CD8-positive, alpha-beta memory T cell (primary cell): ENCODE data around the gene RNF34. TPM values are rescaled to one million over a fixed set of nuclear protein-coding genes. Genes with fewer than 3 reads are reported as not detected.

Experiments used
- CTCF ChIA-PET: fragments of 350-600 bp; sonication (Branson Sonifier 250); formaldehyde crosslinking; loops from one replicate; lab custom pipeline; 2021; ENCODE audit warnings: antibody characterized with exemption; lab: Charles Lee
- POLR2A ChIA-PET: fragments of 350-600 bp; sonication (Branson Sonifier 250); formaldehyde crosslinking; loops from one replicate; lab custom pipeline; 2021; ENCODE audit warnings: antibody characterized with exemption; lab: Charles Lee
- DNase-seq, 5 donors: peaks; one replicate each; pipeline versions ENCODE4 v3.0.0 to v3.0.0-alpha.2; 2020 to 2022; ENCODE audit warnings: mixed read lengths in 1 of 5
- H3K27ac ChIP-seq: one replicate; pipeline ENCODE4 v1.7.0; 2013; ENCODE audit warnings: low read depth, mild to moderate bottlenecking, low read length, moderate library complexity
- H3K27me3 ChIP-seq: 2 replicates; pipeline ENCODE4 v1.7.0; 2013; ENCODE audit warnings: low read length, mild to moderate bottlenecking; ENCODE audit not compliant: insufficient read depth, poor library complexity, severe bottlenecking
- H3K36me3 ChIP-seq: 2 replicates; pipeline ENCODE4 v1.7.0; 2013; ENCODE audit warnings: mild to moderate bottlenecking, low read length, moderate library complexity; ENCODE audit not compliant: insufficient read depth
- H3K4me1 ChIP-seq: 2 replicates; pipeline ENCODE4 v1.7.0; 2013; ENCODE audit warnings: mild to moderate bottlenecking, low read length, moderate library complexity; ENCODE audit not compliant: insufficient read depth
- H3K4me3 ChIP-seq: 2 replicates; pipeline ENCODE4 v1.7.0; 2013; ENCODE audit warnings: mild to moderate bottlenecking, low read length
- H3K9me3 ChIP-seq: 2 replicates; pipeline ENCODE4 v1.7.0; 2013; ENCODE audit warnings: mild to moderate bottlenecking, low read length
- H3K27ac Mint-ChIP-seq, 8 donors: one replicate each; pipeline ENCODE4 v1.8.0; 2020 to 2021; ENCODE audit warnings: mixed read lengths in 8 of 8, mild to moderate bottlenecking in 6 of 8, inconsistent platforms in 3 of 8, moderate library complexity in 3 of 8
- H3K27me3 Mint-ChIP-seq, 2 donors: one replicate each; pipeline ENCODE4 v1.8.0; 2020 to 2021; ENCODE audit warnings: mixed read lengths in 2 of 2, mild to moderate bottlenecking in 1 of 2, moderate library complexity in 1 of 2
- H3K36me3 Mint-ChIP-seq, 3 donors: one replicate each; pipeline ENCODE4 v1.8.0; 2020 to 2021; ENCODE audit warnings: mixed read lengths in 3 of 3, inconsistent platforms in 1 of 3, mild to moderate bottlenecking in 1 of 3
- H3K4me1 Mint-ChIP-seq, 3 donors: one replicate each; pipeline ENCODE4 v1.8.0; 2020 to 2021; ENCODE audit warnings: mixed read lengths in 3 of 3, inconsistent platforms in 1 of 3, mild to moderate bottlenecking in 1 of 3
- H3K4me3 Mint-ChIP-seq, 7 donors: one replicate each; pipeline ENCODE4 v1.8.0; 2020 to 2021; ENCODE audit warnings: mixed read lengths in 7 of 7, mild to moderate bottlenecking in 6 of 7, moderate library complexity in 4 of 7, inconsistent platforms in 2 of 7
- H3K9me3 Mint-ChIP-seq, 5 donors: one replicate each; pipeline ENCODE4 v1.8.0; 2020 to 2022; ENCODE audit warnings: mixed read lengths in 5 of 5, mild to moderate bottlenecking in 3 of 5, moderate library complexity in 2 of 5, inconsistent platforms in 1 of 5
- polyA plus RNA-seq: library from polyadenylated mRNA; unstranded; fragments of 300-500 nt; fragmentation: Illumina TruSeq; gene quantifications from one replicate; pipeline ENCODE4 v1.2.3, GENCODE V29; 2021
- total RNA-seq, 2 experiments: library from RNA; stranded (reverse); gene quantifications; one replicate each; pipeline ENCODE4 v1.2.3, GENCODE V29; 2021

The RNF34 gene
- total and polyA plus RNA-seq, 3 experiments from 2014 or later, result 72.1 to 90.8 (median 85.5) TPM

DNA sequence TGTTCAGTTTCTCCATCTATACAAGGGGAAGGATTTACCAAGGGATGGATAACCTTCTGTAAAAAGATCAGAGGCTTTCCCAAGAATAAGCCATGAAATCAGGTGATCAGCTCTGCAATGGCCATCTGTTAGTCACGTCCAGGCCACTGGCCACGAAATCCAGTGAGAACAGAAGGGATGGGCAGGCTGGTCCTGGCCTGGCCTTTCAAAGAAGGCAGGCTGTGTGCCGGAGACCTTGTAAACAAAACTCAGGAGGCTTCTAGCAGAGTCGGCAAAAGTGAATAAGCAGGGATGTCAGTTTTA, 68.5 kb downstream of the RNF34 start:
- Histone ChIP-seq H3K27me3 (no peaks in the 10 kb centered on the region), H3K4me3 (no peak overlapping the region), H3K27ac (no peak overlapping the region), H3K36me3 (no peaks in the 10 kb centered on the region), H3K9me3 (no peaks in the 10 kb centered on the region), H3K4me1 (peaks cover 33% of the 10 kb centered on the region)
- CTCF ChIA-PET, result interaction anchor here (1.1 to 3.0 kb wide), 2 partner anchors 10 to 26 kb away, joined by 7 to 17 read pairs; no protein-coding TSS in a partner anchor
- Mint-ChIP-seq H3K4me3 (peak overlapping the region in 5 of 7 donors; percentile 50 to 76 (median 66)), H3K27ac (peak overlapping the region; percentile 28 to 90 (median 86)), H3K27me3 (no peaks in the 10 kb centered on the region), H3K4me1 (peaks cover 18 to 44% (median 25%) of the 10 kb centered on the region in 3 donors), H3K36me3 (peaks cover 0 to 7% (median 0%) of the 10 kb centered on the region in 3 donors), H3K9me3 (no peaks in the 10 kb centered on the region)
- DNase-seq, result peak in 1 of 5 donors; percentile 16
- POLR2A ChIA-PET, result interaction anchor here (0.7 kb wide), 1 partner anchor 243 kb away, joined by 3 read pairs; no protein-coding TSS in a partner anchor

- H3K9me3 ChIP-seq, result no peaks in the 10 kb centered on the region
- CTCF ChIA-PET, result interaction anchor here (1.9 kb wide), 1 partner anchor 28 kb away, joined by 4 read pairs; no protein-coding TSS in a partner anchor
- no peaks in the 10 kb centered on the region for H3K9me3 Mint-ChIP-seq
- DNase-seq, result no peak
- peaks cover 15% of the 10 kb centered on the region for H3K4me1 ChIP-seq
- no peaks in the 10 kb centered on the region for H3K27me3 Mint-ChIP-seq
- peaks cover 0 to 6% (median 0%) of the 10 kb centered on the region in 3 donors for H3K36me3 Mint-ChIP-seq
- POLR2A ChIA-PET, result no interaction called here
- no peak overlapping the region for H3K27ac ChIP-seq
- no peak overlapping the region for H3K4me3 ChIP-seq
- H3K27me3 ChIP-seq, result no peaks in the 10 kb centered on the region
- H3K36me3 ChIP-seq, result no peaks in the 10 kb centered on the region
- peak overlapping the region; percentile 9 to 93 (median 67) for H3K27ac Mint-ChIP-seq
- peak overlapping the region in 1 of 7 donors; percentile 48 for H3K4me3 Mint-ChIP-seq
- H3K4me1 Mint-ChIP-seq, result peaks cover 5 to 30% (median 18%) of the 10 kb centered on the region in 3 donors
Measured at GRCh38 chr12:121470751-121471150, 70.8 kb downstream of the RNF34 start.

- Histone ChIP-seq H3K4me1 (peaks cover 10% of the 10 kb centered on the region), H3K4me3 (no peak overlapping the region), H3K27me3 (no peaks in the 10 kb centered on the region), H3K9me3 (no peaks in the 10 kb centered on the region), H3K36me3 (no peaks in the 10 kb centered on the region), H3K27ac (no peak overlapping the region)
- Mint-ChIP-seq H3K4me1 (peaks cover 0 to 26% (median 11%) of the 10 kb centered on the region in 3 donors), H3K9me3 (no peaks in the 10 kb centered on the region), H3K4me3 (no peak overlapping the region), H3K27ac (peak overlapping the region in 1 of 8 donors; percentile 27), H3K27me3 (no peaks in the 10 kb centered on the region), H3K36me3 (peaks cover 0 to 2% (median 0%) of the 10 kb centered on the region in 3 donors)
- ChIA-PET CTCF (interaction anchor here (0.7 to 1.9 kb wide), 2 partner anchors 29 to 339 kb away, joined by 3 to 4 read pairs; no protein-coding TSS in a partner anchor), POLR2A (interaction anchor here (0.5 kb wide), 1 partner anchor 67 kb away, joined by 4 read pairs; no protein-coding TSS in a partner anchor)
- DNase-seq, result no peak
Measured at GRCh38 chr12:121472150-121472905, 72.4 kb downstream of the RNF34 start.

Other genes starting within 250 kb of the RNF34 start
- 10 to 100 TPM; 39.2 to 40.3 TPM for gene P2RX4, start 190.0 kb upstream of the RNF34 start, total RNA-seq
- 27.0 TPM for gene P2RX4, start 190.0 kb upstream of the RNF34 start, polyA plus RNA-seq
- 10 to 100 TPM; 35.9 to 37.5 TPM for gene CAMKK2, start 103.4 kb upstream of the RNF34 start, total RNA-seq
- 17.0 TPM for gene CAMKK2, start 103.4 kb upstream of the RNF34 start, polyA plus RNA-seq
- gene ANAPC5, start 47.7 kb upstream of the RNF34 start, total RNA-seq, result 100 to 1,000 TPM; 133 TPM
- gene ANAPC5, start 47.7 kb upstream of the RNF34 start, polyA plus RNA-seq, result 148 TPM
- 10 to 100 TPM; 63.2 to 64.0 TPM for gene KDM2B, start 180.9 kb downstream of the RNF34 start, total RNA-seq
- gene KDM2B, start 180.9 kb downstream of the RNF34 start, polyA plus RNA-seq, result 18.3 TPM
- gene ORAI1, start 226.4 kb downstream of the RNF34 start, total RNA-seq, result 10 to 100 TPM; 61.9 to 64.7 TPM
- gene ORAI1, start 226.4 kb downstream of the RNF34 start, polyA plus RNA-seq, result 237 TPM